Stimulated activated memory B cell treated with anti-CD40 and anti-IgM and Interleukin-4, amounts not matched to agents 10 μg/mL and 1 μg/mL and 100 μg/mL, for 72 hours (primary cell): Measurements from ENCODE around the gene UPF3B.
"Not testable (repeated sequence)": the region's sequence is repeated elsewhere in the genome, so short reads cannot be mapped to it uniquely, and the experiment has no call there.

Experiments
- ATAC-seq: fragments of 150-1000 bp; cut with Tn5 transposase; 2 replicates; pipeline ENCODE4 v1.10.0; 2021
- H3K27ac Mint-ChIP-seq: one replicate; pipeline ENCODE4 v1.8.0; 2022; ENCODE audit warnings: mild to moderate bottlenecking, mixed read lengths
- H3K27me3 Mint-ChIP-seq: one replicate; pipeline ENCODE4 v1.8.0; 2022; ENCODE audit warnings: mixed read lengths
- H3K36me3 Mint-ChIP-seq: one replicate; pipeline ENCODE4 v1.8.0; 2022; ENCODE audit warnings: mixed read lengths
- H3K4me1 Mint-ChIP-seq: one replicate; pipeline ENCODE4 v1.8.0; 2022; ENCODE audit warnings: mixed read lengths
- H3K4me3 Mint-ChIP-seq: one replicate; pipeline ENCODE4 v1.8.0; 2022; ENCODE audit warnings: mild to moderate bottlenecking, moderate library complexity, mixed read lengths
- H3K9me3 Mint-ChIP-seq: one replicate; pipeline ENCODE4 v1.8.0; 2022; ENCODE audit warnings: mixed read lengths

The UPF3B gene

GRCh38 chrX:119852382-119853353 is at the start of gene UPF3B:
Gene UPF3B, minus strand, starts transcription at chrX:119852963. Its CDS starts 35 bp downstream, at chrX:119852928.
- ATAC-seq = peak; percentile 99
- Mint-ChIP-seq H3K9me3 (no peaks in the 10 kb centered on the region), H3K36me3 (peaks cover 9% of the 10 kb centered on the region), H3K27ac (peak within 1 kb of the TSS; percentile 90), H3K4me3 (peak within 1 kb of the TSS; percentile 89), H3K4me1 (peaks cover 8% of the 10 kb centered on the region), H3K27me3 (no peaks in the 10 kb centered on the region)

- H3K27ac Mint-ChIP-seq = no peak overlapping the region
- no peak for ATAC-seq
- no peaks in the 10 kb centered on the region for H3K9me3 Mint-ChIP-seq
Observed at GRCh38 chrX:119900976-119901375, 48.2 kb upstream of the UPF3B start.

GRCh38 chrX:119899125-119899524 is 46.4 kb upstream of the UPF3B start:
- no peak overlapping the region for H3K27ac Mint-ChIP-seq
- H3K27me3 Mint-ChIP-seq = no peaks in the 10 kb centered on the region
- H3K36me3 Mint-ChIP-seq = no peaks in the 10 kb centered on the region
- no peak for ATAC-seq
- H3K4me3 Mint-ChIP-seq = no peak overlapping the region
- no peaks in the 10 kb centered on the region for H3K4me1 Mint-ChIP-seq
- no peaks in the 10 kb centered on the region for H3K9me3 Mint-ChIP-seq

More at GRCh38 chrX:119900976-119901375, 48.2 kb upstream of the UPF3B start:
- no peaks in the 10 kb centered on the region for H3K36me3 Mint-ChIP-seq
- no peaks in the 10 kb centered on the region for H3K27me3 Mint-ChIP-seq
- H3K4me3 Mint-ChIP-seq = no peak overlapping the region
- H3K4me1 Mint-ChIP-seq = no peaks in the 10 kb centered on the region

- Mint-ChIP-seq H3K9me3 (no peaks in the 10 kb centered on the region), H3K27ac (no peak within 1 kb of the TSS), H3K36me3 (no peaks in the 10 kb centered on the region), H3K4me3 (no peak within 1 kb of the TSS), H3K27me3 (no peaks in the 10 kb centered on the region), H3K4me1 (no peaks in the 10 kb centered on the region)
- no peak for ATAC-seq
Observed at GRCh38 chrX:119895843-119896326, 43.1 kb upstream of the UPF3B start, which contains the start of gene AKAP14. Gene AKAP14, plus strand, starts transcription at chrX:119895893. Its CDS starts 7,331 bp downstream, at chrX:119903224.

- H3K36me3 Mint-ChIP-seq, H3K9me3 Mint-ChIP-seq, ATAC-seq, H3K27me3 Mint-ChIP-seq, H3K4me3 Mint-ChIP-seq, H3K4me1 Mint-ChIP-seq, H3K27ac Mint-ChIP-seq: not testable (repeated sequence)
Observed at GRCh38 chrX:119891961-119892692, 39.4 kb upstream of the UPF3B start.

GRCh38 chrX:119890626-119891025 is 37.9 kb upstream of the UPF3B start:
- not testable (repeated sequence) for ATAC-seq, H3K36me3 Mint-ChIP-seq, H3K4me1 Mint-ChIP-seq, H3K4me3 Mint-ChIP-seq, H3K27me3 Mint-ChIP-seq, H3K27ac Mint-ChIP-seq, H3K9me3 Mint-ChIP-seq

- Mint-ChIP-seq H3K27me3 (no peaks in the 10 kb centered on the region), H3K4me1 (peaks cover 6% of the 10 kb centered on the region), H3K9me3 (no peaks in the 10 kb centered on the region), H3K27ac (no peak overlapping the region), H3K4me3 (peak overlapping the region; percentile 52), H3K36me3 (no peaks in the 10 kb centered on the region)
- peak; percentile 72 for ATAC-seq
Observed at GRCh38 chrX:119887721-119888425, 35.1 kb upstream of the UPF3B start.

- ATAC-seq = no peak
- no peak overlapping the region for H3K27ac Mint-ChIP-seq
Observed at GRCh38 chrX:119885554-119886428, 33.0 kb upstream of the UPF3B start.

GRCh38 chrX:119880552-119881437 is 28.0 kb upstream of the UPF3B start:
- peaks cover 13% of the 10 kb centered on the region for H3K4me1 Mint-ChIP-seq
- no peak overlapping the region for H3K4me3 Mint-ChIP-seq
- H3K36me3 Mint-ChIP-seq = no peaks in the 10 kb centered on the region
- H3K27ac Mint-ChIP-seq = no peak overlapping the region
- H3K9me3 Mint-ChIP-seq = no peaks in the 10 kb centered on the region
- ATAC-seq = peak; percentile 77
- no peaks in the 10 kb centered on the region for H3K27me3 Mint-ChIP-seq

More at GRCh38 chrX:119885554-119886428, 33.0 kb upstream of the UPF3B start:
- Mint-ChIP-seq H3K27me3 (no peaks in the 10 kb centered on the region), H3K4me3 (peak overlapping the region; percentile 9), H3K9me3 (no peaks in the 10 kb centered on the region), H3K4me1 (peaks cover 6% of the 10 kb centered on the region), H3K36me3 (no peaks in the 10 kb centered on the region)

- no peak overlapping the region for H3K4me3 Mint-ChIP-seq
- peak; percentile 60 for ATAC-seq
- no peaks in the 10 kb centered on the region for H3K36me3 Mint-ChIP-seq
- no peak overlapping the region for H3K27ac Mint-ChIP-seq
- H3K9me3 Mint-ChIP-seq = no peaks in the 10 kb centered on the region
- no peaks in the 10 kb centered on the region for H3K27me3 Mint-ChIP-seq
- H3K4me1 Mint-ChIP-seq = peaks cover 13% of the 10 kb centered on the region
Observed at GRCh38 chrX:119880076-119880475, 27.3 kb upstream of the UPF3B start.

- peaks cover 13% of the 10 kb centered on the region for H3K4me1 Mint-ChIP-seq
- no peaks in the 10 kb centered on the region for H3K9me3 Mint-ChIP-seq
- H3K36me3 Mint-ChIP-seq = no peaks in the 10 kb centered on the region
- H3K27ac Mint-ChIP-seq = no peak overlapping the region
- no peak for ATAC-seq
- H3K27me3 Mint-ChIP-seq = no peaks in the 10 kb centered on the region
- H3K4me3 Mint-ChIP-seq = no peak overlapping the region
Observed at GRCh38 chrX:119878740-119879139, 26.0 kb upstream of the UPF3B start.

GRCh38 chrX:119871599-119872395 is 19.0 kb upstream of the UPF3B start, which contains the start of the genes NDUFA1 and RNF113A:
Gene NDUFA1, plus strand, starts transcription at chrX:119871832. Its CDS starts 80 bp downstream, at chrX:119871912.
Gene RNF113A, minus strand, starts transcription at chrX:119871733. Its CDS starts 120 bp downstream, at chrX:119871613.
- Mint-ChIP-seq H3K27me3 (no peaks in the 10 kb centered on the region), H3K9me3 (no peaks in the 10 kb centered on the region), H3K4me1 (peaks cover 6% of the 10 kb centered on the region), H3K4me3 (peak within 1 kb of the TSS; percentile 93), H3K36me3 (peaks cover 5% of the 10 kb centered on the region), H3K27ac (peak within 1 kb of the TSS; percentile 96)
- ATAC-seq = peak; percentile 99
